HL-60 (cell line): ENCODE results near the gene CCDC85C.

Experiments
- DNase-seq, 2 experiments: peaks; one replicate each; pipeline ENCODE4 v3.0.0-alpha.2; 2010 to 2020; ENCODE audit warnings: low read depth in 1 of 2, low spot score in 1 of 2
- H3K27ac ChIP-seq: fragments of 250-450 bp; sonication (Bioruptor Pico); replicated peaks from 2 replicates; pipeline ENCODE4 v1.5.1; 2020; ENCODE audit warnings: mild to moderate bottlenecking, moderate library complexity
- H3K27me3 ChIP-seq: fragments of 250-450 bp; sonication (Bioruptor Pico); 2 replicates; pipeline ENCODE4 v1.5.1; 2021; ENCODE audit warnings: mild to moderate bottlenecking, moderate library complexity; ENCODE audit not compliant: insufficient read depth, poor library complexity, severe bottlenecking
- H3K4me3 ChIP-seq: replicated peaks from 2 replicates; pipeline ENCODE4 v1.5.1; 2011; ENCODE audit warnings: mild to moderate bottlenecking, control low read depth, low read length; ENCODE audit not compliant: insufficient read depth
- GABPA ChIP-seq: IDR thresholded peaks from 2 replicates; pipeline ENCODE4 v1.6.1; 2012; ENCODE audit warnings: low read depth
- POLR2AphosphoS5 ChIP-seq: IDR thresholded peaks from 2 replicates; pipeline ENCODE4 v1.6.1; 2012; ENCODE audit warnings: low read depth
- SPI1 ChIP-seq: IDR thresholded peaks from 2 replicates; pipeline ENCODE4 v1.6.1; 2012; ENCODE audit warnings: low read depth, mild to moderate bottlenecking, borderline replicate concordance
- TF ChIP-seq, protein P1 (sequence below): IDR thresholded peaks from one replicate; pipeline ENCODE4 v1.5.1; 2011; ENCODE audit warnings: low read length, control low read depth, inconsistent platforms; ENCODE audit not compliant: insufficient read depth
- TF ChIP-seq, protein P2 (sequence below): IDR thresholded peaks from 2 replicates; pipeline ENCODE4 v1.6.1; 2012; ENCODE audit warnings: low read depth; ENCODE audit not compliant: insufficient replicate concordance

CCDC85C gene

DNA sequence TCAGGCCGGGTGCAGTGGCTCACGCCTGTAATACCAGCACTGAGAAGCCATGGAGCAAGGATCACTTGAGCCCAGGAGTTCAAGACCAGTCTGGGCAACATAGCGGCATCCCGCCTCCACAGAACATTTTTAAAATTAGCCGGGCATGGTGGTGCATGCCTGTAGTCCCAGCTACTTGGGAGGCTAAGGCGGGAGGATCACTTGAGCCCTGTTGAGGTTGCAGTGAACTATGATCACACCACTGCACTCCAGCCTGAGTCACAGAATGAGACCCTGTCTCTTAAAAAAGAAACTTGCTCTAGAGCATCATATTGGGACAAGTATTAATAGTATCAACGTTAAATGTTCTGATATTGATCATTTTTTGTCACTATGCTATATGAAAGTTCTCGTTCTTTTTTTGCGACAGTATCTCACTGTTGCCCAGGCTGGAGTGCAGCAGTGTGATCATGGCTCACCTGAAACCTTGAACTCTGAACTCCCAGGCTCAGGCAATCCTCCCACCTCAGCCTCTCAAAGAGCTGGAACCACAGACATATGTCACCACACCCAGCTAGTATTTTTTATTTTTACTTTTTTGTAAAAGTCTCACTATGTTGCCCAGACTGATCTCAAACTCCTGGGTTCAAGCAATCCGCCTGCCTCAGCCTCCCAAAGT is 47.7 kb downstream of the CCDC85C start:
- DNase-seq = no peak
- H3K4me3 ChIP-seq = no peak overlapping the region
- H3K27me3 ChIP-seq = no peaks in the 10 kb centered on the region
- TF ChIP-seq, protein P1, sequence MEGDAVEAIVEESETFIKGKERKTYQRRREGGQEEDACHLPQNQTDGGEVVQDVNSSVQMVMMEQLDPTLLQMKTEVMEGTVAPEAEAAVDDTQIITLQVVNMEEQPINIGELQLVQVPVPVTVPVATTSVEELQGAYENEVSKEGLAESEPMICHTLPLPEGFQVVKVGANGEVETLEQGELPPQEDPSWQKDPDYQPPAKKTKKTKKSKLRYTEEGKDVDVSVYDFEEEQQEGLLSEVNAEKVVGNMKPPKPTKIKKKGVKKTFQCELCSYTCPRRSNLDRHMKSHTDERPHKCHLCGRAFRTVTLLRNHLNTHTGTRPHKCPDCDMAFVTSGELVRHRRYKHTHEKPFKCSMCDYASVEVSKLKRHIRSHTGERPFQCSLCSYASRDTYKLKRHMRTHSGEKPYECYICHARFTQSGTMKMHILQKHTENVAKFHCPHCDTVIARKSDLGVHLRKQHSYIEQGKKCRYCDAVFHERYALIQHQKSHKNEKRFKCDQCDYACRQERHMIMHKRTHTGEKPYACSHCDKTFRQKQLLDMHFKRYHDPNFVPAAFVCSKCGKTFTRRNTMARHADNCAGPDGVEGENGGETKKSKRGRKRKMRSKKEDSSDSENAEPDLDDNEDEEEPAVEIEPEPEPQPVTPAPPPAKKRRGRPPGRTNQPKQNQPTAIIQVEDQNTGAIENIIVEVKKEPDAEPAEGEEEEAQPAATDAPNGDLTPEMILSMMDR = no peak
- no peak for TF ChIP-seq GABPA
- no peak for TF ChIP-seq POLR2AphosphoS5
- no peak for TF ChIP-seq SPI1
- TF ChIP-seq, protein P2, sequence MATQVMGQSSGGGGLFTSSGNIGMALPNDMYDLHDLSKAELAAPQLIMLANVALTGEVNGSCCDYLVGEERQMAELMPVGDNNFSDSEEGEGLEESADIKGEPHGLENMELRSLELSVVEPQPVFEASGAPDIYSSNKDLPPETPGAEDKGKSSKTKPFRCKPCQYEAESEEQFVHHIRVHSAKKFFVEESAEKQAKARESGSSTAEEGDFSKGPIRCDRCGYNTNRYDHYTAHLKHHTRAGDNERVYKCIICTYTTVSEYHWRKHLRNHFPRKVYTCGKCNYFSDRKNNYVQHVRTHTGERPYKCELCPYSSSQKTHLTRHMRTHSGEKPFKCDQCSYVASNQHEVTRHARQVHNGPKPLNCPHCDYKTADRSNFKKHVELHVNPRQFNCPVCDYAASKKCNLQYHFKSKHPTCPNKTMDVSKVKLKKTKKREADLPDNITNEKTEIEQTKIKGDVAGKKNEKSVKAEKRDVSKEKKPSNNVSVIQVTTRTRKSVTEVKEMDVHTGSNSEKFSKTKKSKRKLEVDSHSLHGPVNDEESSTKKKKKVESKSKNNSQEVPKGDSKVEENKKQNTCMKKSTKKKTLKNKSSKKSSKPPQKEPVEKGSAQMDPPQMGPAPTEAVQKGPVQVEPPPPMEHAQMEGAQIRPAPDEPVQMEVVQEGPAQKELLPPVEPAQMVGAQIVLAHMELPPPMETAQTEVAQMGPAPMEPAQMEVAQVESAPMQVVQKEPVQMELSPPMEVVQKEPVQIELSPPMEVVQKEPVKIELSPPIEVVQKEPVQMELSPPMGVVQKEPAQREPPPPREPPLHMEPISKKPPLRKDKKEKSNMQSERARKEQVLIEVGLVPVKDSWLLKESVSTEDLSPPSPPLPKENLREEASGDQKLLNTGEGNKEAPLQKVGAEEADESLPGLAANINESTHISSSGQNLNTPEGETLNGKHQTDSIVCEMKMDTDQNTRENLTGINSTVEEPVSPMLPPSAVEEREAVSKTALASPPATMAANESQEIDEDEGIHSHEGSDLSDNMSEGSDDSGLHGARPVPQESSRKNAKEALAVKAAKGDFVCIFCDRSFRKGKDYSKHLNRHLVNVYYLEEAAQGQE = no peak
- no peak overlapping the region for H3K27ac ChIP-seq

- Histone ChIP-seq H3K27me3 (no peaks in the 10 kb centered on the region), H3K27ac (no peak overlapping the region), H3K4me3 (no peak overlapping the region)
- TF ChIP-seq GABPA (no peak), SPI1 (no peak), POLR2AphosphoS5 (no peak)
- TF ChIP-seq, protein P2 = no peak
- TF ChIP-seq, protein P1 = no peak
- no peak for DNase-seq
These were observed 49.1 kb downstream of the CCDC85C start for GRCh38 chr14:99554757-99555531.

DNA sequence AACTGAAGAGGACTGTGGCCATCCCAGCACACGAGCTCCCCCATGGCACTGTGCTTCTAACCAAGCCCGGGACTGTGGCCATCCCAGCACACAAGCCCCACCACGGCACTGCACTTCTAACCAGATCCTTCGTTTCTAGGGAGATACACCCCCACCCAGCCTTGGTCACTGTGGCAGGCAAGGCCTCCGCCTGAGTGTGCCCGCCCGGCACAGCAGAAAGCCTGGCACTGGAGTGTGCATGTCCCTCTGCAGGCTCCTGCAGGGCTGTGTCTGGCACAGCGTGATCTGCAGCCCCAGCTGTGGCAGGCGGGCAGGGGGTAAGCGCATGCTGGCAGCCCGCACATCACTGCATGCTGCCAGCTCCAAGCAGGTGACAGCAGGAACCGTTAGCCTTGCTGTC is 49.8 kb downstream of the CCDC85C start:
- Histone ChIP-seq H3K27me3 (no peaks in the 10 kb centered on the region), H3K27ac (no peak overlapping the region), H3K4me3 (no peak overlapping the region)
- TF ChIP-seq, protein P1 = no peak
- TF ChIP-seq SPI1 (no peak), GABPA (no peak), POLR2AphosphoS5 (no peak)
- TF ChIP-seq, protein P2 = no peak
- DNase-seq = no peak
